Measurements from ENCODE around the gene STX11.
"Not testable (repeated sequence)": the region's sequence is repeated elsewhere in the genome, so short reads cannot be mapped to it uniquely, and the experiment has no call there.

Gene STX11

DNA sequence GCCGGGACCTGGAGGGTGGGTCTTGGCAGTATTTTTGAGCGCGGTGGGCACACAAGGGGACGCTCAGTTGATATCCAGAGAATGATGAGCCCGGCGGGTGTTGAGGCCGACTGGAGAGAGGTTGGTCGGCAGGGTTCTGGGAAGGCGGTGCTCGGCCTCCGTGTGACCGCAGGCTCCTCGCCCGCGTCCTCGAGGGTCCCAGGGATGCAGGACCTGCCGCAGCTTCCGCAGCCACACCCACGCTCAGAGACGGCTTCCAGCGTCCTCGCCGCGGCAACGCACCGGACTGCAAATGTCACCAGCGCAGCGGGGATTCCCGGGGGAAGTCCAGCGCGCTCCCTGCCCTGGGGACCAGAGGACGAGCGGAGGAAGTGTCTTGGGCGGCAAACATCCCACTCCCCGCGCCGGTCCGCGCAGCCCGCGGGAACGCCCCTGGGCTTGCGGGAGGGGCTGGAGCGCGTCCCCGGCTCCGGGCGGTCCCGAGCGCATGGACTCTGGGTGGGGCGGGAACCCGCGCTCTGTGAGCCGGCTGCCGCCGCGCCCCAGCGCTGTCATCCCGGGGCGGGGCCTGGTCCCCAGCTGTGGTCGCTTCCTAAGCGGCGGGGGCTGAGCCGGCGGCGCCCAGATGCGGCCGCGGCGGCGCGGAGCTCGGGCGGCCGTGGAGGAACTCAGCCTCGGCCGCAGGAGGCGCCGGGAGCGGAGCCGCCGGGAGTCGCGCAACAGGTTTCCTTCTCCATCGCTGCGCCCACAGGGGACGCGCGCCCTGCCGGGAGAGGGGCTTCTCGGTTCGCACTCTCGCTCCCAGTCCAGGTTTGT is at the start of gene STX11:
Gene STX11 (plus strand): TSS at position 624 of the 816 bp plus-strand sequence. CDS start 36,111 bp downstream, outside the sequence.
- DNase-seq (ENCODE audit: low read depth in 2 of 2) = peak; percentile 34 to 61

GRCh38 chr6:144103026-144103563 is 47.2 kb upstream of the STX11 start:
- no peak for DNase-seq (ENCODE audit: low read depth in 2 of 2)

DNA sequence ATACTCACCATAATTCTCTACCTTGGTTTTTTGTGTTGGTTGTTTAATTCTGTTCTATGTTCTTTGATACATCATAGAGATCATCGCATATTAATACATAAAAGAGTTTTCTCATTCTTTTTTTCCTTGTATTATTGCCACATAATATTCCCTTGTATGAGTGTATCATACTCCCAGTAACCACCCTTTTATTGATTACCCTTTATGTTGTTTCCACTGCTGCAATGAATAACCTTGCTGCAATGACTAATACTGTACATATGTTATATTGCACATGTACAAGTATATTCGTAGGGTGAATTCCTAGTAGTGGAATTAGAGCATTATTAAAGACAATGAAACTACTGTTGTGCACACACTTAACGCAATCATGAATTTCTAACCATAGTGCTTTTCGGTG is 45.8 kb upstream of the STX11 start:
- DNase-seq (ENCODE audit: low read depth in 2 of 2) = no peak

- no peak for DNase-seq (ENCODE audit: low read depth in 2 of 2)
Measured at GRCh38 chr6:144104898-144105487, 45.3 kb upstream of the STX11 start.

DNA sequence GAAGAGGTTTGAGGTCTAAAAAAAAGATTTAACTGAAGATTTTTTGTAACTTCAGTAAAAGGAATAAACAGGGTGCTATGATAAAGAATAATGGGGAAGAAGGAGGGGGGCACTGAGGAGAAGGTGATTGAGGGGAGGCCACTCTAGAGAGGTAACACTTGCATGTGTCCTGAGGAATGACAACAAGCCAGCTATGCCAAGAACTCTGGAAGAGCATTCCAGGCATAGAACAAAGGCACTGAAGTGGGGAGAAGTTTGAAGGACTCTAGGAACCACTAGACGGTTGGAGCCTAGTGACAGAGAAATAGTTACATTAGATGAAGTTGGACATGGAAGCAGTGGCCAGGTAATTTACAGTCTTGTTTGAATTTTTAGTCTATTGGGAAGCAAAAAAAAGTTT is 44.1 kb upstream of the STX11 start:
- no peak for DNase-seq (ENCODE audit: low read depth in 2 of 2)

GRCh38 chr6:144110210-144110609 is 40.1 kb upstream of the STX11 start:
- no peak for DNase-seq (ENCODE audit: low read depth in 2 of 2)

- DNase-seq (ENCODE audit: low read depth in 2 of 2) = no peak
Measured at GRCh38 chr6:144113366-144113765, 37.0 kb upstream of the STX11 start.

DNA sequence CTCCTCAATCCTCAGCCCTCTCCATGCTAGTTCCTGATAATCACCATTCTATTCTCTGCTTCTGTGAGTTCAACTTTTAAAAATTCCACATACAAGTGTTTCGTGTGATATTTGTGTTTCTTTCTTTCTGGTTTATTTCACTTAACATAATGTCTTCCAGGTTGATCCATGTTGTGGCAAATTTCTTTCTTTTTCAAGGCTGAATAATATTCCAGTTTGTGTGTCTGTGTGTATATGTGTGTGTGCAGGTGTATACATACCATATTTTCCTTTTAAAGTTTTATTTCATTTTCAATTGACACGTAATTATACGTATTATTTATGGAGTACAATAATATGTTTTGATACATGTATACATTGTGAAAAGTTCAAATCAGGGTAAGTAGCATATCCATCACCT is 35.1 kb upstream of the STX11 start:
- DNase-seq (ENCODE audit: low read depth in 2 of 2) = no peak

GRCh38 chr6:144119376-144119775 is 30.9 kb upstream of the STX11 start:
- DNase-seq (ENCODE audit: low read depth in 2 of 2) = no peak

DNA sequence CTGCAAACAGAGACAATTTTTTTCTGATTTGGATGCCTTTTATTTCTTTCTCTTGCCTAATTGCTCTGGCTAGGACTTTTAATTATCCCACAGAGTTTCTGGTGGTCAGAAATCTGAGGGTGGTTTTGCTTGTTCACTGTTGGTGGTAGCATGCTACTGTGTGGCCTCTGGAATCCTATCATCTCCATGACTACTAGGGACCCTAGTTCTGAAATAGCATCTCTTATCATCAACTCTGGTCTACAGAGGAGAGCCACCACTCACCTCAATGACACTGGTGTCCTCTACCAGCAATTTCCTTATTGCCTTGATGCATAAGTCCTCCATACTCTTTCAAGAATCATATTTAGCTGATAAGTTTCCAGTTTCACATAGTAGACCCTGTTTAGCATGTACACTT is 27.5 kb upstream of the STX11 start:
- no peak for DNase-seq (ENCODE audit: low read depth in 2 of 2)

- DNase-seq (ENCODE audit: low read depth in 2 of 2) = no peak
Measured at GRCh38 chr6:144123421-144123820, 26.9 kb upstream of the STX11 start.

DNA sequence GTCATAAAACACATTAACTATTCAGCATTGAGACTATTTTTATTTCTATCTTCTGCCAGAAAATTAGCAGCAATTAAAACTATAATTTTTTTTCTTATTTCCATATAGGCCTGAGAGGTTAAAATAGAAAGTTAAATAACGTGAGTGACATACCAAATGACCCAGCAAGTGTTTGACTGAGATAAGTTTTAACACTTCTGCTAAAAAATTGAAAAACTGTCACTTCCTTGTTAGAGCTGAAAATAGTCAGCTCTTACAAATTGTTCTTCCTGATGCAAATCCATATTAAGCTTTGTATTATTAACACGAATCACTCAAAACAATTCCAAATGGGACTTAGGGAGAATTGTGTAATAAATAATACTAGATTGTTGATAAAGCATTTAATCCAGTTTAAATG is 26.5 kb upstream of the STX11 start:
- no peak for DNase-seq (ENCODE audit: low read depth in 2 of 2)

DNA sequence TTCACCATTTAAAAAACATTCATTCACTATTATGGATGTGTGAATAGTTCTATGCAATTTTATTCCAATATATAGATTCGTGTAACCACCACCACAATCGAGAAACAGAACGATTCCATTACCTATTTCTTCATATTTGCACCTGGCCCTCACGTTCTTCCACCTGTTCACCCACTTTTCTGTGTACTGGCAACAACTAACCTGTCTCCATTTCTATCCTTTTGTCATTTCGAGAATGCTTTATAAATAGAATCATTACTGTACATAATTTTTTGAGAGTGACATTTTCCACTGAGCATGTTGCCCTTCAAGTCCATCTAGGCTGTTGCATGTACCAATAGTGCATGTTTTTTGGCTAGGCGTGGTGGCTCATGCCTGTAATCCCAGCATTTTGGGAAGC is 23.2 kb upstream of the STX11 start:
- no peak for DNase-seq (ENCODE audit: low read depth in 2 of 2)

DNA sequence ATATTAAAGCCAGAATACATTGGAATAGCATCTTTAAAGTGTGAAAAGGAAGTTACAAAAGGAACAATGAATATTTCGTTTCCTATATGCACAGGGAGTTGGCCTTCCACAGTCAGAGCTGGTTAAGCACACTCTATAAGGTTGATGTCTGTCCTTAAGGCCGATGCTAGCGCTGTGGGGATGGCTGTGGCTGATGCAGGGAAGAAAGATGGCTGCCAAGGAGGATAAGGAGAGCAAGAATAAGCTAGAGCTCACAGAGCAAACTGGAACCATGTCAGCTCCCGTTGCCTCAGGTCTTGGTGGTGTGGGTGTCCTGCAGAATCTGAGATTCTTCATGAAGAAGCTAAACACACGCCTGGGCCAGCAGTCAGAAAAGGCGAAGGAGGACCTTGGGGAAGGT is 20.8 kb upstream of the STX11 start:
- no peak for DNase-seq (ENCODE audit: low read depth in 2 of 2)

DNA sequence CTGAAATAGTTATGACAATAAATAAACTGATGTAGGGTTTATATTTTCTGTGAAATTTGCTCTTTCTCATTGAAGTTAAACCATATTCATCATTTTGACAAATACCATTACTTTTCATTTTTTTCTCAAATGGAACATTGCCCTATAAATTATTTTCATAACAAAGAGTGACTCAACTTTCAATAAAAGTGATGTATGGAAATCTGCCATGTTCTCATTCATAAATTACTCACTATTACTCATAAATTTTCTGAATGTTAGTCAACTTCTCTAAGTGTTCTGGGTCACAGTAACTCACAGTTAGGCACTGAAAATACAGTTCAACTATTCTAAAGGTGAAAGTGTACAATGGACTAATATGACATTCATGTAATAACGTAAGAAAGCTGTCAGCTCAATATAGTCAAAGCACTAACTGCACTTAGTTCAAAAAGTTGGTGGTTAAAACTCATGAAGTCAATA is 19.0 kb upstream of the STX11 start:
- no peak for DNase-seq (ENCODE audit: low read depth in 2 of 2)

GRCh38 chr6:144132167-144132690 is 18.1 kb upstream of the STX11 start:
- not testable (repeated sequence) for DNase-seq (ENCODE audit: low read depth in 2 of 2)

DNA sequence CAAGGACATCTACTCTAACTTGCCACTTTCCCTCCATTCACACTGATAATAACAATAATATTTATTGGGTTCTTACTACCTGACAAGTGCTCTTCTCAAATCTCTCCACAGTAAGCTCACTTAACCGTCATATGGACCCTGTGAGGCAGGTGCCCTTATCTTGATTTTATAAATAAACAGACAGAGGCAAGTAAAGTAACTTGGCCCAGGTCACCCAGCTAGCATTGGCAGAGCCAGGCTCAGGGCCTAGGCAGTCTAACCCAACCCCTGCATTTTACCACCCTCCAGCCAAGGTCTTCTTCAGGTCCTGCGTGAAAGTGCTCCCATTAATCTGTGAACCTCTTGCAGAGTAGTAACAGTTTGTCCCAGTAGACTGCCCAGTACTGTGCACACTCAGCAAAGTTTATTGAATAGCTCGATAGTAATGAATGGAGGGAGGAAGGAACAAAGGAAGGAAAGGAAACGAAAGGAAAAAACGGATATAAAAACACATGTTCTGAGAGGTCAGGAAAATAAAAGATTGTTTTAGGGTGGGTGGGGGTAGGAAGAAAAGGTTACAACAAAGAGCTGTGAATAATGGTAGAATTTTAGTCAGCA is 17.0 kb upstream of the STX11 start:
- no peak for DNase-seq (ENCODE audit: low read depth in 2 of 2)

- no peak for DNase-seq (ENCODE audit: low read depth in 2 of 2)
Measured at GRCh38 chr6:144134176-144134575, 16.1 kb upstream of the STX11 start.

DNA sequence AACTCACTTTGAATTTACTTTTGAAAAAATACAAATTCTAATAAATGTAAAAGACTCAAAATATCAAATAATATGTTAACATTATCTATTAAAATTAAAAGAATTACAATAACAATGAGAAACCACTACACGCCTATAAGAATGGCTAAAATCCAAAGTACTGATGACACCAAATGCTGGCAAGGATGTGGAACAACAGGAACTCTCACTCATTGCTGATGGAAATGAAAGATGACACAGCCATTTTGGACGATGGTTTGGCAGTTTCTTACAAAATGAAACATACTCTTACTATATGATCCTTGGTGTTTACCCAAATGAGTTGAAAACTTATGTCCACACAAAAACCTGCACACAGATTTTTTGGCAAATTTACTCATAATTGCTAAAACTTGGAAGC is 15.6 kb upstream of the STX11 start:
- DNase-seq (ENCODE audit: low read depth in 2 of 2) = no peak

GRCh38 chr6:144138542-144138941 is 11.8 kb upstream of the STX11 start:
- DNase-seq (ENCODE audit: low read depth in 2 of 2) = no peak

DNA sequence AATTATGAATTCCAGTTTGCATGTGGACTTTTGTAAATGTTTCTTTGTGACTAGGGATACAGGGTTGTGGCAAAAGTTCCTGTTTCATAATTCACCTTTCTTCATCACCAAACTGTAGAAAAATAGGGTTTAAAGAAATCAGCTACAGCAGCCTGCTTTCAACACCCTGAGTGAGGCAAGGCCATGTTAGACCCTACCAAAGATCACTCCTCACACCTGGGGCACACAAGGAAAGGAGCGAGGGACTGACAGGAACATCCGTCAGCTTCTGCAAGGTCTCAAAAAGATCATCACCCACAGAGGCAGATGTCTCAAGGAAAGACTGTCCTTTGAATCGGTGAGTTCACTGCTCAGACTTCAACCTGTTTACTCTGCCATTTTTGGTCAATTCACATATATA is 10.5 kb upstream of the STX11 start:
- DNase-seq (ENCODE audit: low read depth in 2 of 2) = no peak

DNA sequence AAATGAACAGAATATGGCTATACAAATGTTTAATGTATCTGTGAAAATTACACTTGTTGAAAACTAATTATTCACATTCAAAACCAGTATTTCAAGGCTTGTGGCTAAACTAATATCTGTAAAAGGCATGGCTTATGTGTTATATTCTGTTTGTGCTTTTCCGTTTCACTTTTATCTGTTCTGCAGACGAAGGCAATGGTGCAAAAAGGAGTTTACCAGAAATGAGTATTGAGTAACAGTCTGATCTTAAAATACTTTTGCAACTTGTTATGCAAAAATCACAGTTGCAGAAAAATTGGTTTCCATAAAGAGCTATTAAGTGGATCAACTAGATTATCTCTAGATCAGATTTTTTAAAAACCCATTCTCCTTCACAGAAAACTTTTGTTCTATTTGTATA is 9.4 kb upstream of the STX11 start:
- no peak for DNase-seq (ENCODE audit: low read depth in 2 of 2)

GRCh38 chr6:144141470-144141869 is 8.8 kb upstream of the STX11 start:
- no peak for DNase-seq (ENCODE audit: low read depth in 2 of 2)

All from stimulated activated CD4-positive, alpha-beta T cell treated with anti-CD3 and anti-CD28 coated beads, Interleukin-1b, Interleukin-23, amount 100 ng/mL, for 1 hour (primary cell).